Measurements from ENCODE around the gene SGMS2.

SGMS2 gene

DNA sequence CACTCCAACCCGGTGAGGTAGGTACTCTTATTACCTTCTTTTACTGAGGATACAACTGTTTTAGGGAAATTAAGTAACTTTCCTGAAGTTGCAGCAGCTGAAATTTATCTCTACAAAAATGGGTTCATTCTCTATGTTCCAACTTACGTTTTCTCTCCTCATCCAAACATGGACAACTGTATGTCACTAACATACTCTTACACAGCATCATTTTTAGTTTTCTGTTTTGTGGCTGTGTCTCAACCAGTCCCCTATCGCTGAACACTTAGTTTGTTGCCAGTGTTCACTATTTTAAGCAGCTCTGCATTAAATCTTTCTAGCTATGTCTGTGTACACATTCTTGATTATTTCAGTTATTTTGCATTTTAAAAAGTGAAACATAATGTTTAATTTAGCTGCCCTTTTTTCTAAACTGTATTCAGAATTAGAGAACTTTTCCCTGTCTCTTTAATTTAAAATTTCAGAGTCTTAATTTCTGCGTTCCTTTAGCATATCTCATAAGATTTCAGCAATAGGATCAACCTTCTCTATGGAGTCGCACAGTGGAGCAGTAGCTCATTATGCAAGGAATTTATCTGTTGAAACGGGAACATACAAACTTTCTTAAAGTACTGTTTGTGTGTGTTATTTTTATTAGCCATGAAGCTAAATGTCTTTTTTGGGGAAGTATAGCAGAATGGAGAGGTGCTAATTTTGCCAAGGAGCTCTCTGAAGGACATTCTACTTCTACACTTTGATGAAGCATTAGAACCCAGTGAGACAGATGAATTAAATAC, 3.8 kb downstream of the SGMS2 start:
- no peak for DNase-seq (ENCODE audit: low spot score)

DNA sequence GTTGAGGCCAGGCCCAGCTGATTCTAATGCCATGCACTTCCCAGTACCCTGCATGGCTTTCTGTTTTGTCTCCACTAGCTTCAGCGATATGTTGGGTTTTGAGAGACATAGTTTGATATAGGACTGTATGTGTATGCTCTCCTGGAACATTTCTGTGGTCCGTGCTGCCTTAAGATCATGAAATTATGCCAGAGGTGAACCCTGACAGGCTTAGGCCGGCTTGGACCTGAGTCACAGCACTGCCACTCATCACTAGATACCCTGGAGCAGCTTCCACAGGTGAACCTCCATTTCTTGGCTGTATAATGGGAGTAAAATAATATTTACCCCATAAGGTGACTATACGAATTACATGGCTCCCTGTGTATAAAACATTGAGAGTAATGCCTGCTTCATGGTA, 6.4 kb downstream of the SGMS2 start:
- DNase-seq (ENCODE audit: low spot score), result no peak

DNA sequence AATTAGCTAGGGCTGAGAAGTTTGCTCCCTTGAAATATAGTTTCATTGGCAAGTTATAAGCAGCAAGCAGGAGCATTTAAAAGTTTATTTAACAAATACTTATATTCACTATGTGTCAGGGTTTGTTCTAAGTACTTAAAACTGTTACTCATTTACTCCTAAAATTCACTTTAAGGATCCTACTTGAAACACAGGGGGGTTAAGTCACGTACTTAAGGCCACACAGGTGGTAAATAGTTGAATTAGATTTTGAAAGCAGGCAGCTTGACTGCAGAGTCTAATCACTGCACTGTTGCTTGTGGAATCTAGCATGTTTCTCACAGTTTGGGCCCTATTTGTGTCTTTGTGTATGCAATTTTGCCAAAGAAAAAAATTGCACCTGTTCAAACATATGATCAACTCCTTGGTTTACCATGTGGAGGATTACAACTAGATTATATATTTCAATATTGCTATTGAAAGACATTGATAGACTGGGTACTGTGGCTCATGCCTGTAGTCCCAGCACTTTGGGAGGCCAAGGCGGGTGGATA, 7.6 kb downstream of the SGMS2 start:
- DNase-seq (ENCODE audit: low spot score), result no peak

DNA sequence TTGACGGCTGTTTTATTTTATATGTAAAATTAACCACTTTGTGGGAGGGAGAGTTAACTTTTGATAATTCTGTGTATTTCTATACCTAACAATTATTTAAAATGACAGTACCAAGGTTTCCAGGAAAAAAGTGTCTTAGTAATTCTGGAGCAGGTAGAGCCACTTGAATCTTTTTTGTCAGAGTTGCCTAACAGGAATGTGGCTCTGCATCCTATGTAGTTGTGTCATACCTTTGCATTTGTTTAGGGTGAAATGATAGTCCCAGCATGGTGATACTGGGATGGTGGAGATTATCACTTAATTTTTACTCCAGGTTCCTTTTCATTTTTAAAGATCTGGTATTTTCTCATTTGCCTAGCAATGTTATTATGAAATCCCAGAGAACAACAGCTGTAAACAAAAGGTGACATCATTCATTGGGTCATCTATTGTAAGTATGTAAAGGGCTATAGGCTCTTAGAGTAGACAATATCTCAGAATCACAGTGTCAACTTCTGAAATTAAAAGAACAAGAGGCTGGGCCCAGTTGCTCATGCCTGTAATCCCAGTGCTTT, 9.6 kb downstream of the SGMS2 start:
- no peak for DNase-seq (ENCODE audit: low spot score)

DNA sequence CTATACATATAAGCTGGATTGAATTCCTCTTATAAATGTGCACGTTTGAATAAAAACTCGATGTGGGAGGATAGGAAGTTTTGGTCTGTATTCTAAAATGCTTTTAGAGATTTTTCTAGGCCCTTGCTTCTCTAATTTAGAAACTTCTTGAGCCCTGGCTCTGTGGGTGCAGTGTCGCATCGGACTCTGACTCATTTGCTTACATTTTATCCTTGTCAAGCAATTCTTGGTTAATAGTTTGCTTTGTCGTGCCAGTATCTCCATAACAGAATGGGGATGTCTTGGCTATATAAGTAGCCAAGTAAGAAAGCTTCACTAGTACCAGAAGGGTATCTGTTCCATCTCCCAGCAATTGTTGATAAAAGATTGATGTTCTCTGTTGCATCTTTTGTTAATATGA, 10.7 kb downstream of the SGMS2 start:
- DNase-seq (ENCODE audit: low spot score), result no peak

DNA sequence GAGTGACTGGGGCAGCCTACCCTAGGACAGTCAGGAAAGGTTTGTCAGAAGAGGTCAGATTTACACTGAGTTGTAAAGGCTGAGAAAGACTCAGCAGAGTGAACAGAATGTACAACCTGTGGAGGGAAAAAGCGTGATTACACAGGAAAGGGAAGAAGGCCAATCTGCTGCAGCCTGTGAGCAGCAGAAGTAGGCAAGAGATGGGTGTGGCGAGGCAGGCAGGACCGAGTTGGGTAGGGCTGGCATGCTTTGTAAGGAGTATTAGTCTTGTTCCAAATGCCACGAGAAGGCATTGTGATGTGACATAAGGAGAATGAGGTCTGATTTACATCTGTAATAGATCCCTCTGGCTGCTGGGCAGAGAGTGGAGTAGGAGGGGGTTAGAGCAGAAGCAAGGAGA, 12.6 kb downstream of the SGMS2 start:
- DNase-seq (ENCODE audit: low spot score), result no peak

DNA sequence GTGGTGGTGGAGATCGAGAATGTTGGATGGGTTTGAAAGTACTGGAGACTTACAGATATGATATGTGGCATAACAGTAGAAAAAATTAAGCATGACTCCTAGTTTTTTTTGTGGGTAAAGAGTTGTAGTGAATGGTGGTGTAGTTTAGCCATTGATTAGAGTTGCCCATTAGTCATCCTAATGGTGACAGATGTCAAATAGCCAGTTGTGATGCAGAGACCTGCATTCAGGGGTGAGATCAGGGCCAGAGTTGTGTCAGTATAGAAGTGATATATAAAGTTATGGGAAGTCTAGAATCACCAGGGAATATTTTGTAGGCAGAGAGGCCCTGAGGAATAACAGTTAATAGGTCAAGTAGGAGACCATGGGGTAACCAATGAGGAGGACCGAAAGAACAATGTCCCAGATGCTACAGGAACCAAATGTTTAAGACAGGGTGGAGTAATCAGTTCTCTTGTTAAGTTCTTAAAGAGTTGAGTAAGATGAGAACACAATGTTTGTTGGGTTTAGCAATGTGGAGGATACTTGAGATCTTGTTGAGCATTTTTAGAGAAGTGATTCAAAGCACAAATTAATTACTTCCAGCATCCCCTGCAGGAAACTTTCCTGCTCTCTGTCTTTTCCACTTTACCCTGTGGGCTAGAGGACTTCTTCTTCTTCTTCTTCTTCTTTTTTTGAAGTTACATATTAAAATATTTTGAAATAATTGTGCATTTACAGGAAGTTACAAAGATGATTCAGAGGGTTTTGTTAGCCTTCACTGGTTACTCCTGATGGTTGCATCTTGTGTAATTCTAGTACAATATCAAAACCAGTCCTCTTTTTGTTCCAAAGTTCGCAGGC, 13.3 kb downstream of the SGMS2 start:
- no peak for DNase-seq (ENCODE audit: low spot score)

DNA sequence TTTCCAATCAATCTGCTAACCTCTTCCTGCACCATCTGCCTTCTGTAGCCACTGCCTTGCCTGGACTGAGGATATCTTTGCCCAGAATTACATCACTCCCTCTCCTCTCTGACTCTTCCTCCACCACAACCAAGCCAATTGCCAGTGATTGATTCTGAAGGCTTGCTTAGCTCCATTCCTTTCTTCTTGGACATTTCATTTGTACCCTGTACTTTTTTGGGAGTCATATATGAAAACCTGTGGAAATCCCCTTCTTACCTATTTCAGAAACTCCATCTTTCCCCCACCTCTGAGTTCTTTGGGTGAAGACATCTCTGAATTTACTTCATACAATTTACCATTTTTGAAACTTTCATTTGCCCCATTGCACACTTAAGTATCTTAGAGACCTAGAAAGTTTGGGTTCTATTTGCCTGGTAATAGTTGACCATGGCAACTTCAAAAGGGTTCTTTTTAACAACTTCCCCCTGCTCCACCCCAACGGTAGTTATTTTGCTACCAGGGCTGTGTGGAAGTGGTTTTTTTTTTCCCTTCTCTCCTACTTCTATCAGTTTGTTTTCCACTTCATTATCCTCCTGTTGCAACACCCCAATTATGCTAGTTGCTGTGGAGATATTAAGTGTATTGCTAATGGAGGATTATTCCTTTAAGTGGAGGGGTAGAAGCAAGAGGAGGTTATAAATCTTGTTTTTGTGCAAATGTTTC, 14.3 kb downstream of the SGMS2 start:
- no peak for DNase-seq (ENCODE audit: low spot score)

DNA sequence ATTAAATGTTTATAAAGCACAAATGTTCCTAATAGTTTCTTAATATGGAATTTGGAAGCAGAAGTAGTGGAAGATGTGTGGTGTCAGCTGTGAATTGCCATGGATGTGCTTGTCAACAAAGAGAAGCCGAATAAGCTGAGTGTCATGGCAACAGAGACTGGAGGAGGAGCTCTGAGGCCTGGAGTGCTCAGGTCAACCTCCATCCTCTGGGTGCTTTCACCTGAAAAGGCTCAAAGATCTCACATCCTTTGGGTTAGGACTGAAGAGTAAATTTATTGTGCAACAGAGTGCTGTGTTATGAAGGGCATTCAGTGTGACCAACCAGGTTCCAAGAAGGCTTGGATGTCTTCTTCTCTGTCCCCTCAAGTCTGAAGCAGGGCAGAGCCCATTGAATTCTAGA, 18.7 kb downstream of the SGMS2 start:
- no peak for DNase-seq (ENCODE audit: low spot score)

DNA sequence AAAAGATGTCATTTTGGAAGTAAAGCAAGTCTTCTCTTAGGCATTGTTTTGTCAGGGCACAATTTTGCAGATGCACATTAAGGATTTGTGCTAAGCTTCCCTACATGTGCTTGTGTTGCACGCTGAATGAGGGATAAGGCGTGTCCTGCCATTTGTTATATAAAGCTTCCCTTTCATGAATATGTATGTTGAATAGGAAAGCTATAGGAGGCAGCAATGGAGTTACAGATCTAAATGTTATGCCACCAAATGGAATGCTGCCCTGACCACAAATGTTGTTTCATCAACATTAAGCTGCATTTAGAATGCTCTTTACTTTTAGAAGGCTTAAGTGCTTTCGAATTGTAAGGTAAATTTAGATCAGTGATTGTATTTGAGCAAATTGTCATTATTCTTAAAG, 20.9 kb downstream of the SGMS2 start:
- no peak for DNase-seq (ENCODE audit: low spot score)

DNA sequence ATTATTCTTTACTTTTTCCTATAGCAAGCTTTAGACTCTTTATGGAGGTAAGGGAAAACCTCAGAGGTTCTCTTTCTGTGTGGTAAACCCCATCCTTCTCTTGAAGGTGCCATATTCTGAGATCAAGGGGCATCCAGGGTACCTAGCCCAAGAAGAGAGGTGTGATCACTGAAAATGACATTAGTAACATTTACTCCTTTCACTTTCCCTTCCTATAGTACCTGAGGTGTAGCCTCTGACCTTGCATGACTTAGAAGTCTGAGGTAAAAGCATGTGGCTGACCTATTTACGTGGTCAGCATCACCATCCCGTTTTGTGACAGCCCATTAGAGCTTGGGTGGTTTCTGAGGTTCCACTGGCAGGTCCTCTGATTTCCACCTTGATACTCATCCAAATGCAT, 25.7 kb downstream of the SGMS2 start:
- no peak for DNase-seq (ENCODE audit: low spot score)

DNA sequence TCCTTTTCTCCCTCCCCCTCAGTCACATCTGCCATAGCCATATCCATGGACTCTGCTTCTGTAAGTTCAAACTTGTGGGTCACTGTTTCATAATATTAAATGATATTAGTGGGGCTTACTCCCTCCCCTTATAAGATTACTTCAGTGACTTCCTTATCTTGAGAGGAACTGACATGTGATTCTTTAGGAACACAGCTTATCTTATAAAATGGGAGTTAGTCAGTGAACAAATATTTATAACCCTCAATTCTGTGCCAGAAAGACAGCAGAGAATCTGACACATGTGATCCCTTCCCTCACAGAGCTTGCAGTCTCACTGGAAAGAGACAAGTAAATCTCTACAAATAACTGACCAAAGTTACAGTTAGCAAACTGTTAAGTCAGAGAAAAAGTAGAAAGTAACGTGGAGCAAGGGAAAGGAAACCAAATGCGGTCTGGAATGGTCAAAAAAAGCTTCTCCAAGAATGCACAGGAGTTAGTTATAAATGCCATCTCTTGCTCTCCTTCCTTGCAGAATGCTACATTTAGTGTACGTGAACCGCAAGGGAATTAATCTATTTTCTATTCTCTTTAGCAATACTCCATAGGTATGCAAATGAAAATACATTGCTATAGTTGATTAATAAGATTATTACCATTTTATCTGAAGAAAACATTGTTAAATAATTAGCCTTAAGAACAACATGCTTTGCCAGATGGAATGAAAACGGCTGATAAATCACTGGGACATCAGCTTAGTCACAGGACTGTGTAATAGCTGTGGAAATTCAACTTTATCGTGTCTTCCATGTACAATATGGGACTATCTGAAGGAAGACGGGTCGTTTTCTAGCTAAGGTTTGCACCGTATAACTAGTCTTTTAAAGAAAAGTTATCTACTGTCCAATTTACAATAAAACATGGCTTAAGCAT, 29.0 kb downstream of the SGMS2 start:
- DNase-seq (ENCODE audit: low spot score), result no peak

DNA sequence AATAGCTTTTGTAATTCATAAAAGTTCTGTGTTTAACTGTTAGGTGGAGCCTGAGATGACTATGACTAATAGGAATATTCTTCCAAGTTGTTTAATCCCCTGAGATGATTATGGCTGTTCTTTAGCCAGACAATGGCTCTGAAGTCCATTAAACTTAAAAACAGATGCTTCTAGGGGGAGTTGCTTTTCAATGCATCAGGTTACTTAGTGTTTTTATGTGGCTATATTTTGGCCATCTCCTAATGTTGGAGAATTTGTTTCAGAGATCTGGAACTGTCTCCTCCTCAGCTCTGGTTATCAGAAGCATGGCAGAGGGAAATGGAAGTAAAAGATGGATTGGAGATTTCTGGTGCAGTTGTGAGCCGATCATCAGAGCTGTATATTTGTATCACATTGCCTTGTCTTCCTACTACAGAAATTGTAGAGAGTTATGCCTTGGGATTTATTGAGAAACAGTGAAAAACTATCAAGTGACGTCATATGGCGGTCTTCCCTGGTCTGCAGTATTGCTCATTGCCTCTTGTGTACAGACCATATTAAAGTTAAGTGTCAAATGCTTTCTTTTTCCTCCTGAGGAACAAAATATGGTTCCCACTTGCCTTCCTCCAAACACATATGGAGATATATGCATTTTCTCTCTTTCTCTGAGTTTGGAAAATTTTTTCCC, 29.8 kb downstream of the SGMS2 start:
- DNase-seq (ENCODE audit: low spot score), result no peak

DNA sequence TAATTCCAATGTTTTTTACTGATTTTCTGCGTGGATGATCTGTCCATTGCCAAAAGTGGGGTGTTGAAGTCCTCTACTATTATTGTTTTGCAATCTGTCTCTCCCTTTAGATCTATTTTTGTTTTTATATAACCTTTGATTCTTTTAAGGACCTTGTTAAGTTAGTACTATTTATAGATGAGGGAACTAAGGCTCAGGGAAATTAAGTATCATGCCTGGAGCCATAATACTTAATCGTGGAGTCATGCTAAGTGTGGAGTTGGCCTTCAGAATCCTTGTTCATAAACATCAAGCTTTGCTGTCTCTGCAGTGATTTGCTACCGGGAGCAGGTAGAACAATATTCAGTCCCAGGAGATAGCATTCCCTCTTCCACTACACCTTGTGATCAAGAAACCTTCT, 31.0 kb downstream of the SGMS2 start:
- DNase-seq (ENCODE audit: low spot score), result no peak

DNA sequence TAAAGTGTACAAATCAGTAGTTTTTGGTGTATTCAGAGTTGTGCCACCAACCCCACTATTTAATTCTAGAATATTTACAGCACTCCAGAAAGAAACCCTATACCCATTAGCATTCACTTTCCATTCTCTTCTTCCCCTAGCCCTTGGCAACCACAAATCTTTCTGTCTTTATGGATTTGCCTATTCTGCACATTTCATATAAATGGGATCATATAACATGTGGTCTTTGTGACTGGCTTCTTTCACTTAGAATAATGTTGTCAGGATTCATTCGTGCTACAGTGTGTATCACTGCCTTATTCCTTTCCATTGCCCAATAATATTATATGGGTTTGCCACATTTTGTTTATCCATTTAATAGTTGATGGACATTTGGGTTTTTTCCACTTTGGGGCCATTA, 32.2 kb downstream of the SGMS2 start:
- DNase-seq (ENCODE audit: low spot score), result no peak

DNA sequence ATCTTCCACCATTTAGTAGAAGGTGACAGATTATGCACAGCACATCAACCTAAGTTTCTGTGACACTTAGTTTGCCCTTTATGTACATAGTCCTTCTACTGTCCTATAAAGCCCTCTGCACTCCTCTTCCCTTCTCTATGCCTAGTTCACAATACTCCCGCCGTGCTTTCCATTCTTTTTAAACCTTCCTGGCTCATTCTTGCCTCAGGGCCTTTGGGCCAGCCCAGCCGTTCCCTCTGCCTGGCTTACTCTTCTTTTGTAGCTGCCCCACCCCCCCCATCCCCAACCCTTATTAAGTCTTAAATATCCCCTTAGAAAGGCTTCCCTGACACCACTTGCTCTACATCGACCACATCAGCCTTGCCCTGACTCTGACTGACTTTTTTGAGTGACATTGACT, 33.0 kb downstream of the SGMS2 start:
- DNase-seq (ENCODE audit: low spot score), result no peak

DNA sequence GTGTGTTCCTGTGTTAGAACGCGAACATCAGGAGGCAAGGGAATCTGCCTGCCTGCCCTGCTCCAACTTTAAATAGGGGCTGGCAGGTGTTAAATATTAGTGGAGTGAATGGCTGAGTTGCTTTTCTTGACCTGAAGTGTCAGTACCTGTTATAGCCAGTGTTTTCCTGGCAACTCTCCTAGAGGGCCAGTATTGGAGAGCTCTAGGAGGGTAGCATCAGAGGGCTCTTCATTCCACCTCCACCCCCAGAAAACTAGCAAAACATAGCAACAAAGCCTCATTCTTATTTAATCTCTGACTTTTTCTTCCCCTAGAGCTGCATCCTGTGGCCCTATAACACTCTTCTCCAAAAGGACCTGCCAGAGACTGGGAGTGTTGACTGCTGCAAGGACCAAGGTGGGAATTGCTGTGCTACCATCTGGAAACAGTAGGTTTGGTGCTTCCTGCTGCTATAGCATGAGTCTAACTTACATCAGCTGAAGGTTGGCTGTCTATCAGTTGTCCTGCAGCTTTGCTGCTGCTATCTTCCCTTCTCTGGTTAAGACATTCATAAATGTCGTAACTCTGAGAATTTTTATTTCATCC, 33.5 kb downstream of the SGMS2 start:
- no peak for DNase-seq (ENCODE audit: low spot score)

DNA sequence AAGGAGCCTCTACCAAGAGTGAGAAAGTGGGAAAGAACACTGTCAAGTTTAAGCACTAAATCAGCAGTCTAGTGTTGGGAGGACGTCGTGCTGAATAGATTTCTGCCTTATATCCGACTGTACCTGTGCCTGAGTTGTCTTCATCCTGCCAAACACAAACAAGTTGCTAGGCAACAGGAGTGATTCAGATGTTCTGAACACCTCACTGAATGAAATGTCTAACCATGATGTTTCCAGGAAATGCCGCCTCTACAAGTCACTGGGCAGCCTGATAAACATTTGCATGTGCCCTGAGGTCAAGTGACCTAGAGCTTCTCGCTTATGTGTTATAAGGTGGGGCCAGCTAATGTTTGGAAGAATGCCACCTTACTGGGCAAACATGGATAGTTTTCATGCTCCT, 37.9 kb downstream of the SGMS2 start:
- no peak for DNase-seq (ENCODE audit: low spot score)

DNA sequence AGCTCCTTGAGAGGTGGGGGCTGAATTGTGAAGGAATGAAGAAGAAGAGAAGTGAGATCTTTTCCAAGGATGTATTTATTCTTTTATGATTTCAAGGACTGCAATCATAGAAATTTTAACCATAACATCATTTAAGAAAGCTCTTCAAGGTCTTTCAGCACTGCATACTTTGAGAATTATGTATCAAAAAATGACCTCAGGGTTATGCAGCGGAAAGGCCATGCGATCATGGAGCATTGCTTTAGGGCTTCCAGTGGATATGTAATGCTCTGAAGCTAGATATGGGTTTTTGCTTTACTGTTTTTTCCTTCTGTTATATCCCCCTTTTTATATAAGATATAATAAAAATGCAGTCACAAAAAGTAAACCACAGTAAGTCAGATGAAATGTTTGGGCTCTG, 38.7 kb downstream of the SGMS2 start:
- no peak for DNase-seq (ENCODE audit: low spot score)

DNA sequence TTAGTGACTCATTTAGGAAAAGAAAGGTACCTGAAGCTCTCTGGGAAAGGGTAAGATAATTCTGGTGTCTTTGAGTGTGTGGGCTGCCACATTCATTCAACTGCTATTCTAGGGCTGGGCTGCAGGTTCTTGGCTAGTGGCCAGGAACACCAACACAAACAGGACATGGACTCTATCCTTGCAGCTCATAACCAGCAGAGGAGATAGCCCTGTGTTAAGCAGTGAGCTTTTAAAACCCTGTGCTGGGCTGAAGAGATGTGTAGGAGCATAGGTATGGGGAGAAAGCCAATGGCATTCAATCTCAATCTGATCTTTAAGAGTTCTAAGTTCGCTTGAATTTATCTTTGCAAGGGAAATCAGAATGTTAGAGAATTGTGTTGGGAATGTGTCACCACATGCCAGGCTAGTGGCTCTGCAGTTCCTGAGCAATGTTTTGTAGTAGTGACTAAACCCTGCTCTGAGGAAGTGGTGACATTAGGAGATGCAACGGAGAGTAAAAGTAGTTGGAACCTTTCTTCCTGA, 39.2 kb downstream of the SGMS2 start:
- DNase-seq (ENCODE audit: low spot score), result no peak

All from globus pallidus (tissue), 1 donor.